Esophagus squamous epithelium (tissue), 4 donors: Measurements from ENCODE around the gene AFAP1L2.

ENCODE experiments used
- POLR2A ChIP-seq, 4 donors: fragments of 450-650 bp; IDR thresholded peaks; one replicate each; pipeline ENCODE4 v1.6.1; 2017; ENCODE audit warnings: antibody characterized with exemption in 4 of 4, mild to moderate bottlenecking in 4 of 4, moderate library complexity in 3 of 4
- TF ChIP-seq, protein P1 (sequence below), 6 experiments: fragments of 450-650 bp in 4 of 6; fragments of 200-600 bp in 2 of 6; sonication (generic) in 2 of 6; IDR thresholded peaks; one replicate each; pipeline ENCODE4 v1.5.1; 2016 to 2019; ENCODE audit warnings: antibody characterized with exemption in 6 of 6, mild to moderate bottlenecking in 4 of 6, moderate library complexity in 4 of 6

GRCh38 chr10:114380797-114381196 is 23.5 kb downstream of the AFAP1L2 start:
- TF ChIP-seq, protein P1, sequence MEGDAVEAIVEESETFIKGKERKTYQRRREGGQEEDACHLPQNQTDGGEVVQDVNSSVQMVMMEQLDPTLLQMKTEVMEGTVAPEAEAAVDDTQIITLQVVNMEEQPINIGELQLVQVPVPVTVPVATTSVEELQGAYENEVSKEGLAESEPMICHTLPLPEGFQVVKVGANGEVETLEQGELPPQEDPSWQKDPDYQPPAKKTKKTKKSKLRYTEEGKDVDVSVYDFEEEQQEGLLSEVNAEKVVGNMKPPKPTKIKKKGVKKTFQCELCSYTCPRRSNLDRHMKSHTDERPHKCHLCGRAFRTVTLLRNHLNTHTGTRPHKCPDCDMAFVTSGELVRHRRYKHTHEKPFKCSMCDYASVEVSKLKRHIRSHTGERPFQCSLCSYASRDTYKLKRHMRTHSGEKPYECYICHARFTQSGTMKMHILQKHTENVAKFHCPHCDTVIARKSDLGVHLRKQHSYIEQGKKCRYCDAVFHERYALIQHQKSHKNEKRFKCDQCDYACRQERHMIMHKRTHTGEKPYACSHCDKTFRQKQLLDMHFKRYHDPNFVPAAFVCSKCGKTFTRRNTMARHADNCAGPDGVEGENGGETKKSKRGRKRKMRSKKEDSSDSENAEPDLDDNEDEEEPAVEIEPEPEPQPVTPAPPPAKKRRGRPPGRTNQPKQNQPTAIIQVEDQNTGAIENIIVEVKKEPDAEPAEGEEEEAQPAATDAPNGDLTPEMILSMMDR (IDR thresholded peaks at IDR 0.05), result no peak
- TF ChIP-seq POLR2A (IDR thresholded peaks at IDR 0.05), result no peak
